ENCODE results near the gene TTC23.

Gene TTC23

DNA sequence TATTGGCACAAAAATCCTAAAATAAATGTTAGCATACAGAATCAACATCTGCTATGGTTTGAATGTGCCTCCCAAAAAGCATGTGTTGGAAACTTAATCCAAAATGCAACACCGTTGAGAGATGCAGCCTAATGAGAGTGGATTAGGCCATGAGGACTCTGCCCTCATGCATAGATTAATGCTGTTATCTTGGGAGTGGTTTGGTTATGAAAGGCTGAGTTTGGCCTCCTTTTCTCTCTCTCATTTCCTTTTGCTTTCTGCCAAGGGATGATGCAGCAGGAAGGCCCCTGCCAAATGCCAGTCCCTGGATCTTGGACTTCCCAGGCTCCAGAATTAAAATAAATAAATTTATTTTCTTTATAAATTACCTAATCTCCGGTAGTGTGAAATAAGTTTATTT, 95.1 kb downstream of the TTC23 start:
- DNase-seq (ENCODE audit: low read depth in 1 of 2, low spot score in 1 of 2): no peak
- Histone ChIP-seq H3K27me3 (ENCODE audit: insufficient read depth, poor library complexity, severe bottlenecking) (no peaks in the 10 kb centered on the region), H3K27ac (replicated peaks) (no peak overlapping the region), H3K4me3 (replicated peaks; ENCODE audit: insufficient read depth, low read length) (no peak overlapping the region)
- TF ChIP-seq POLR2AphosphoS5 (IDR thresholded peaks at IDR 0.05; ENCODE audit: low read depth): no peak
- TF ChIP-seq, protein P1, sequence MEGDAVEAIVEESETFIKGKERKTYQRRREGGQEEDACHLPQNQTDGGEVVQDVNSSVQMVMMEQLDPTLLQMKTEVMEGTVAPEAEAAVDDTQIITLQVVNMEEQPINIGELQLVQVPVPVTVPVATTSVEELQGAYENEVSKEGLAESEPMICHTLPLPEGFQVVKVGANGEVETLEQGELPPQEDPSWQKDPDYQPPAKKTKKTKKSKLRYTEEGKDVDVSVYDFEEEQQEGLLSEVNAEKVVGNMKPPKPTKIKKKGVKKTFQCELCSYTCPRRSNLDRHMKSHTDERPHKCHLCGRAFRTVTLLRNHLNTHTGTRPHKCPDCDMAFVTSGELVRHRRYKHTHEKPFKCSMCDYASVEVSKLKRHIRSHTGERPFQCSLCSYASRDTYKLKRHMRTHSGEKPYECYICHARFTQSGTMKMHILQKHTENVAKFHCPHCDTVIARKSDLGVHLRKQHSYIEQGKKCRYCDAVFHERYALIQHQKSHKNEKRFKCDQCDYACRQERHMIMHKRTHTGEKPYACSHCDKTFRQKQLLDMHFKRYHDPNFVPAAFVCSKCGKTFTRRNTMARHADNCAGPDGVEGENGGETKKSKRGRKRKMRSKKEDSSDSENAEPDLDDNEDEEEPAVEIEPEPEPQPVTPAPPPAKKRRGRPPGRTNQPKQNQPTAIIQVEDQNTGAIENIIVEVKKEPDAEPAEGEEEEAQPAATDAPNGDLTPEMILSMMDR (IDR thresholded peaks at IDR 0.05; ENCODE audit: insufficient read depth, low read length): no peak
- TF ChIP-seq GABPA (IDR thresholded peaks at IDR 0.05; ENCODE audit: low read depth): no peak
- TF ChIP-seq, protein P2, sequence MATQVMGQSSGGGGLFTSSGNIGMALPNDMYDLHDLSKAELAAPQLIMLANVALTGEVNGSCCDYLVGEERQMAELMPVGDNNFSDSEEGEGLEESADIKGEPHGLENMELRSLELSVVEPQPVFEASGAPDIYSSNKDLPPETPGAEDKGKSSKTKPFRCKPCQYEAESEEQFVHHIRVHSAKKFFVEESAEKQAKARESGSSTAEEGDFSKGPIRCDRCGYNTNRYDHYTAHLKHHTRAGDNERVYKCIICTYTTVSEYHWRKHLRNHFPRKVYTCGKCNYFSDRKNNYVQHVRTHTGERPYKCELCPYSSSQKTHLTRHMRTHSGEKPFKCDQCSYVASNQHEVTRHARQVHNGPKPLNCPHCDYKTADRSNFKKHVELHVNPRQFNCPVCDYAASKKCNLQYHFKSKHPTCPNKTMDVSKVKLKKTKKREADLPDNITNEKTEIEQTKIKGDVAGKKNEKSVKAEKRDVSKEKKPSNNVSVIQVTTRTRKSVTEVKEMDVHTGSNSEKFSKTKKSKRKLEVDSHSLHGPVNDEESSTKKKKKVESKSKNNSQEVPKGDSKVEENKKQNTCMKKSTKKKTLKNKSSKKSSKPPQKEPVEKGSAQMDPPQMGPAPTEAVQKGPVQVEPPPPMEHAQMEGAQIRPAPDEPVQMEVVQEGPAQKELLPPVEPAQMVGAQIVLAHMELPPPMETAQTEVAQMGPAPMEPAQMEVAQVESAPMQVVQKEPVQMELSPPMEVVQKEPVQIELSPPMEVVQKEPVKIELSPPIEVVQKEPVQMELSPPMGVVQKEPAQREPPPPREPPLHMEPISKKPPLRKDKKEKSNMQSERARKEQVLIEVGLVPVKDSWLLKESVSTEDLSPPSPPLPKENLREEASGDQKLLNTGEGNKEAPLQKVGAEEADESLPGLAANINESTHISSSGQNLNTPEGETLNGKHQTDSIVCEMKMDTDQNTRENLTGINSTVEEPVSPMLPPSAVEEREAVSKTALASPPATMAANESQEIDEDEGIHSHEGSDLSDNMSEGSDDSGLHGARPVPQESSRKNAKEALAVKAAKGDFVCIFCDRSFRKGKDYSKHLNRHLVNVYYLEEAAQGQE (IDR thresholded peaks at IDR 0.05; ENCODE audit: insufficient replicate concordance, low read depth): no peak
- TF ChIP-seq SPI1 (IDR thresholded peaks at IDR 0.05; ENCODE audit: borderline replicate concordance, low read depth): no peak

DNA sequence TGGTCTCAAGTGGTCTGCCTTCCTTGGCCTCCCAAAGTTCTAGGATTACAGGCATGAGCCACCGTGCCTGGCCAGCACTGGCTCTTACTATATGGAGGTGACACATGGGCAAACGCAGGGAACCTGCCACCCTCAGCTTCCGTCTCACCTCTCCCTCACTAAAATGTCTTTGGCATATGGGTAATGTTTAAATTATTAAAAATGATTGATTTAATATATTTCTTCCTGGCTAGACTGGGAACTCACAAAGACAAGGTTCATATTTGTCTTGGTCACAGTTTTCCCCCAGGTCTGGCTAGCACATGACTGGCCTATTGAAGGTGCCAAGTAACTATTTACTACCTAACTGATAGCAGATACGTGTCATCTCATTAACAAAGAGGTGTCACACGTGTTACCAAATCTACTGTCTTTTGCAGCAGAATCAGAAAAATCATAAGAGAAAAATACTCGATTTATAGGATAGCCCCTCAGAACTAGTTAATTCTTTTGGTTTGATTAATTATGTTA, 96.3 kb downstream of the TTC23 start:
- DNase-seq (ENCODE audit: low read depth in 1 of 2, low spot score in 1 of 2): no peak
- no peak for TF ChIP-seq GABPA (IDR thresholded peaks at IDR 0.05; ENCODE audit: low read depth)
- TF ChIP-seq POLR2AphosphoS5 (IDR thresholded peaks at IDR 0.05; ENCODE audit: low read depth): no peak
- TF ChIP-seq SPI1 (IDR thresholded peaks at IDR 0.05; ENCODE audit: borderline replicate concordance, low read depth): no peak
- TF ChIP-seq, protein P2 (IDR thresholded peaks at IDR 0.05; ENCODE audit: insufficient replicate concordance, low read depth): no peak
- TF ChIP-seq, protein P1 (IDR thresholded peaks at IDR 0.05; ENCODE audit: insufficient read depth, low read length): no peak
- Histone ChIP-seq H3K27me3 (ENCODE audit: insufficient read depth, poor library complexity, severe bottlenecking) (no peaks in the 10 kb centered on the region), H3K27ac (replicated peaks) (no peak overlapping the region), H3K4me3 (replicated peaks; ENCODE audit: insufficient read depth, low read length) (no peak overlapping the region)

DNA sequence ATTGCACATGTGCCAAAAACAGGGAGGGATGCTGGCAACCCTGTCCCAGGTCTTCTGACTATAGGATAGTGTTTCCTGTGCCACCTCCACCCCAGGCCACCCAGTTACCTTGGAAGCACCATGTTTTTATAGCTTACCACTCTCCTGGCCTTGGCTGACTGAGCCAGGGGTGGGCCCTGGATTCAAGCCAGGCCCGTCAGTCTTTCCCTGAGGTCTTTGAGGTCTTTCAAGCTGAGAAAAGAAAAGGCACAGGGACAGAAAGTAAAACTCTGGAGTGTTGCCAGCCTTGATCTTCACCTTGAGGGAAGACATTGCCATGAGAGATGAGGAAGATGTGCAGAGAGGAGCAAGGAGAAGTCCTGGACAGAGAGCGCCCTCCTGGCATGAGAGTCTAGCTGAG, 98.2 kb downstream of the TTC23 start:
- DNase-seq (ENCODE audit: low read depth in 1 of 2, low spot score in 1 of 2): no peak
- Histone ChIP-seq H3K27ac (replicated peaks) (no peak overlapping the region), H3K27me3 (ENCODE audit: insufficient read depth, poor library complexity, severe bottlenecking) (no peaks in the 10 kb centered on the region), H3K4me3 (replicated peaks; ENCODE audit: insufficient read depth, low read length) (no peak overlapping the region)
- TF ChIP-seq, protein P1 (IDR thresholded peaks at IDR 0.05; ENCODE audit: insufficient read depth, low read length): no peak
- no peak for TF ChIP-seq POLR2AphosphoS5 (IDR thresholded peaks at IDR 0.05; ENCODE audit: low read depth)
- TF ChIP-seq, protein P2 (IDR thresholded peaks at IDR 0.05; ENCODE audit: insufficient replicate concordance, low read depth): no peak
